ENCODE results near the gene ZSWIM7.

ZSWIM7 gene

DNA sequence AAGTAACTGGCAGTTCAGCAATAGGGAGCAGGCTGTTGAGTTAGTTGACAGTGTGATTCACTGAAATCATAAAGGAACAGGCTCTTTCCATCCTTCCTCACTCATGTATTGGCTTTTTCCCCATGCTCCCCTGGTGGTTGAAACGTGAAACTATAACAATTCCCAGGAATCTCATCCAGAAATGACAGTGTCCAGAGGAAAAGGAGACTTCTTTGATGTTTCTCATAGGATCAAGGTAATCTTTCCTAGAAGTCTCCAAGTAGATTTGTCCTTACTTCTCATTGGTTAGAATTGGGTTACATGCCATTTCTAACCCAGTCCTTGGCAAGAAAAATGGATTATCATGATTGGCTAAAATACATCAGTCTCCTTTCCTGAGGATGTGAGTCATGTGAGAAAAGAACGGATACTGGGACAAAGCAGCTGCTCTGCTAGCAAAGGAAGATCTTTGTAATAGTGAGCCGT lies 14.5 kb upstream of the ZSWIM7 start:
- H3K4me3 ChIP-seq = no peak overlapping the region
- peak overlapping the region in 1 of 2 donors; percentile 36 for H3K27ac ChIP-seq
- TF ChIP-seq, protein P1, sequence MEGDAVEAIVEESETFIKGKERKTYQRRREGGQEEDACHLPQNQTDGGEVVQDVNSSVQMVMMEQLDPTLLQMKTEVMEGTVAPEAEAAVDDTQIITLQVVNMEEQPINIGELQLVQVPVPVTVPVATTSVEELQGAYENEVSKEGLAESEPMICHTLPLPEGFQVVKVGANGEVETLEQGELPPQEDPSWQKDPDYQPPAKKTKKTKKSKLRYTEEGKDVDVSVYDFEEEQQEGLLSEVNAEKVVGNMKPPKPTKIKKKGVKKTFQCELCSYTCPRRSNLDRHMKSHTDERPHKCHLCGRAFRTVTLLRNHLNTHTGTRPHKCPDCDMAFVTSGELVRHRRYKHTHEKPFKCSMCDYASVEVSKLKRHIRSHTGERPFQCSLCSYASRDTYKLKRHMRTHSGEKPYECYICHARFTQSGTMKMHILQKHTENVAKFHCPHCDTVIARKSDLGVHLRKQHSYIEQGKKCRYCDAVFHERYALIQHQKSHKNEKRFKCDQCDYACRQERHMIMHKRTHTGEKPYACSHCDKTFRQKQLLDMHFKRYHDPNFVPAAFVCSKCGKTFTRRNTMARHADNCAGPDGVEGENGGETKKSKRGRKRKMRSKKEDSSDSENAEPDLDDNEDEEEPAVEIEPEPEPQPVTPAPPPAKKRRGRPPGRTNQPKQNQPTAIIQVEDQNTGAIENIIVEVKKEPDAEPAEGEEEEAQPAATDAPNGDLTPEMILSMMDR (IDR thresholded peaks at IDR 0.05) = peak; percentile 27
- no peak for DNase-seq (ENCODE audit: low spot score)

DNA sequence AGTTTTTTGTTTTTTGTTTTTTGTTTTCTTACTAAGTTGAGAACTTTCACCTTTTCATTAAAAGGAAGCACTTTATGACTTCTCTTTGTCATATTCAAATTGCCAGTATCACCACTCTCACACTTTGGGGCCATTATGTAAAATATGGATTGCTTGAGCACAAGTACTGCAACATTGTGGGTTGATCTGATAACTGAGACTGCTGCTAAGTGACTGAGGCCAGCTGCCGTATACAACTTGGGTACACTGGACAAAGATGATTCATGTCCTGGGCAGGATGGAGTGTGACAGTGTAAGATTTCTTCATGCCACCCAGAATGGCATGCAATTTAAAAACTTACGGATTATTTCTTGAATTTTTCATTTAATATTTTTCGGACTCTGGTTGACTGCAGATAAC lies 7.9 kb upstream of the ZSWIM7 start:
- Histone ChIP-seq H3K4me3 (no peak overlapping the region), H3K27ac (no peak overlapping the region)
- DNase-seq (ENCODE audit: low spot score) = no peak
- TF ChIP-seq, protein P1 (IDR thresholded peaks at IDR 0.05) = no peak

DNA sequence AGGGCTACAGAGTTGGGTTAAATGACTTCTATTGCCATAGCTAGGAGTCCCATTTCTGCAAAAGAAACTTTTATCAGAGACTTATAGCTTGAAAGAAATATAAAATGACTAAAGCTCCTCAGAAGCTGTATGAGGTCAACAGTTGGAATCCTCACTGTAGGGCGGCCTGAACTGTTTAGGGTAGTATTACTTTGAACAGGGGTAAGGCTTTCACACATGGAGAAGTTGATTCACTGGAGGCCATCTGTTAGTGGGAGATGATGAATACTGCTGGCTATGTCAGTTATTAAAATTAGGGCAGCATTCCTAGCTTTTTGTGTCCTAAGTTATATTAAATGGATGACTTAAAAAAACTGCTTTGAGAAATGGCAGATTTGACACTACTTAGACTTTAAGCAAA lies 6.1 kb upstream of the ZSWIM7 start:
- Histone ChIP-seq H3K4me3 (no peak overlapping the region), H3K27ac (no peak overlapping the region)
- DNase-seq (ENCODE audit: low spot score) = no peak
- TF ChIP-seq, protein P1 (IDR thresholded peaks at IDR 0.05) = no peak

DNA sequence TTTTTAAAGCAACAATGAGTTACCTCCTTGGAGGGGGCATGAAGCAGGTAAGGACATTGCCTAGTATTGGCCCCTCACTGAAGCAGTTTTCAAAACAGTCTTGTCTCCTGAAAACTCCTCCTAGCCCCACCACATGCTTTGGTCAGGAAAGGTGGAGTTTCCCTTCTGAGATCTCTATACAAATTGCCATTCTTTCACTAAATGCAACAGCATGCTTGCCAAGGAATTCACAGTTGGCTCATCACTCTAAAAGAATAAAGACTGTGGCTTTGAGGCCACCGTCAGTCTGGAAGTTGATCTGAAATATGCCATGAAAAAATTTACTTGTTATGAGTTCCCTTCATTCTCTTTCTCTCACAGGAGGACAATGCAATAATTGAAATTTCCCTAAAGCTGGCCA lies 4.3 kb upstream of the ZSWIM7 start:
- no peak overlapping the region for H3K27ac ChIP-seq
- DNase-seq (ENCODE audit: low spot score) = no peak
- H3K4me3 ChIP-seq = no peak overlapping the region
- TF ChIP-seq, protein P1 (IDR thresholded peaks at IDR 0.05) = no peak

DNA sequence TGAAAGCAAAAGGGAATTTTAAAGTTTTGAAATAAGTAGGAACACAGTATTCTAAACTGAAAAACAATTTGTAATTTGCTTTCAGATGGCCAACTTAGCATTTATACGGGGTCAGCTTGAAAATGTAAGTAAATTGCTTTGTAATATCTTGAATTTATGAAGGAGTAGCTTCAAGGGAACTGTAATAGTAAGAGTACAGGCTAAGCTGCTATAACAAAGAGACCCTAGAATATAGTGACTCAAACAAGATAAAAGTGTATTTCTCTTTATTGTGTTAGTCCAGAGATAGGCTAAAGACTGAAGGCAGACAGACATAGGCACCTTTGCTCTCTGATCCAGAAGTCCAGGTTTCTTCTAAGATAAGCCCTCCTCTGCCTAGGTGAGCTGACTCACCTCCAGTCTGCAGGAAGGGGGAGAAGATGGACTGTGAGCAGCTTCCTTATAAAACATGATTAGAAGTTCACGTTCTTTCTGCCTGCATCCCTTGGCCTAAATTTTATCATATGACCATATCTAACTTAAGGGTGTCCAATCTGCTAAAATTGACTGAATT lies 3.3 kb upstream of the ZSWIM7 start:
- TF ChIP-seq, protein P1 (IDR thresholded peaks at IDR 0.05) = no peak
- DNase-seq (ENCODE audit: low spot score) = no peak
- H3K4me3 ChIP-seq = no peak overlapping the region
- H3K27ac ChIP-seq = no peak overlapping the region

DNA sequence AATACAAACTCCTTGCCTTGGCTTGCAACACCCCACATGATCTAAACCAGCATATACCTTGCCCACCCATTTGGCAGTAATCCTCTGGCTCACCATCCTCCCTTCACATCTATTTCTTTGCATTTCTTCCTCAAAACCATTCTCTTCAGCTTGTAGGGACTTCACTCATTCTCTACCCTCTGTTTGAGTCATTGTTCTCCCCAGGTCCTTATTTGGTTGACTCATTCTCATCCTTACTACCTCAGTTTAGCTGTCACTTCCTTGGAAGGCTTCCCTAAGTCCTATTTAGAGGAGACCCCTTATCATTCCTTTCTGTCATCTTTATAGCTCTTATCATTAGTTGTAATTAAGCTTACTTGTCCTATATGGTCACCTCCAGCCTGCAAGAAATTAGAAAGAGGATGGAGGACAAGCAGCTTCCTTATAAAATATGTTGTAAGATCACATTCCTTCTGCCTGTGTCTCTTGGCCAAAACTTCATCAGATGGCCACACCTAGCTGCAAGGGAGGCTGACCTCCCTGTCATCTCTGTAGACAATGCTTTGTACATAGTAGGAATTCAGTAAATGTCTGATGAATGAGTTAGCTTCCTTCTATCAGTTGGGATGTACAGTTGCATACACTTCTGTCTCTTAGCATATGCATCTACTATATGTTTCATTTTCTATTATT lies 1.9 kb upstream of the ZSWIM7 start:
- Histone ChIP-seq H3K27ac (no peak overlapping the region), H3K4me3 (peak overlapping the region; percentile 89)
- no peak for DNase-seq (ENCODE audit: low spot score)
- TF ChIP-seq, protein P1 (IDR thresholded peaks at IDR 0.05) = no peak
